HG03432 (cell line): ENCODE measurements around the gene TPPP2.

Experiments
- ATAC-seq: cut with Tn5 transposase; IDR thresholded peaks from one replicate; pipeline ENCODE4 v1.9.1; 2021; ENCODE audit warnings: mild to moderate bottlenecking, moderate library complexity; ENCODE audit not compliant: unreplicated experiment

Gene TPPP2

GRCh38 chr14:21074398-21075272 lies 44.6 kb downstream of the TPPP2 start:
- no peak for ATAC-seq

GRCh38 chr14:21075719-21076437 lies 45.9 kb downstream of the TPPP2 start:
- ATAC-seq: no peak

GRCh38 chr14:21077672-21078071 lies 47.7 kb downstream of the TPPP2 start:
- ATAC-seq: no peak

- ATAC-seq: no peak
Measured at GRCh38 chr14:21078287-21078686, 48.3 kb downstream of the TPPP2 start.

GRCh38 chr14:21078726-21079125 lies 48.7 kb downstream of the TPPP2 start:
- ATAC-seq: no peak

GRCh38 chr14:21081521-21082142 lies 51.6 kb downstream of the TPPP2 start:
- ATAC-seq: no peak
